PC-9 (cell line): ENCODE results near the gene FAT1. TPM values are rescaled to one million over a fixed set of nuclear protein-coding genes. Genes with fewer than 3 reads are reported as not detected.

Experiments used
- BruUV-seq: library from RNA; stranded (reverse); fragments of 400-500 nt; replicated peaks from 2 replicates; lab custom pipeline; 2021; lab: Mats Ljungman, UMichigan
- CTCF ChIA-PET: fragments of 300-600 bp; sonication (Branson Sonifier 250); formaldehyde crosslinking; loops from one replicate; lab custom pipeline; 2022; ENCODE audit warnings: antibody characterized with exemption; lab: Charles Lee
- POLR2A ChIA-PET: fragments of 300-600 bp; sonication (Branson Sonifier 250); formaldehyde crosslinking; loops from one replicate; lab custom pipeline; 2022; ENCODE audit warnings: antibody characterized with exemption; ENCODE audit not compliant: unreplicated experiment; lab: Charles Lee
- DNase-seq, 2 experiments: peaks; one replicate each; pipeline versions ENCODE4 v3.0.0 to v3.0.0-alpha.2; 2015 to 2022; ENCODE audit warnings: mixed read lengths in 1 of 2
- H2AFZ ChIP-seq: fragments of 200-600 bp; sonication (generic); 2 replicates; pipeline ENCODE4 v1.8.1; 2017; ENCODE audit warnings: antibody characterized with exemption
- H3F3A ChIP-seq: fragments of 200-600 bp; sonication (generic); 2 replicates; pipeline ENCODE4 v1.8.1; 2017; ENCODE audit warnings: antibody characterized with exemption, mild to moderate bottlenecking, low read depth; ENCODE audit not compliant: insufficient read depth
- H3K27ac ChIP-seq: fragments of 200-600 bp; sonication (generic); 2 replicates; pipeline ENCODE4 v1.6.1; 2016; ENCODE audit warnings: mixed run types
- H3K27me3 ChIP-seq: fragments of 200-600 bp; sonication (generic); 2 replicates; pipeline ENCODE4 v1.6.1; 2016; ENCODE audit warnings: low read depth, mixed run types; ENCODE audit not compliant: insufficient read depth
- H3K36me3 ChIP-seq: fragments of 200-600 bp; sonication (generic); 2 replicates; pipeline ENCODE4 v1.6.1; 2016; ENCODE audit warnings: low read depth, mixed run types
- H3K4me1 ChIP-seq: fragments of 200-600 bp; sonication (generic); replicated peaks from 2 replicates; pipeline ENCODE4 v1.6.1; 2016; ENCODE audit warnings: mixed run types; ENCODE audit not compliant: insufficient read depth
- H3K4me2 ChIP-seq: fragments of 200-600 bp; sonication (generic); 2 replicates; pipeline ENCODE4 v1.6.1; 2017; ENCODE audit warnings: mixed run types
- H3K4me3 ChIP-seq: fragments of 200-600 bp; sonication (generic); 2 replicates; pipeline ENCODE4 v1.6.1; 2016; ENCODE audit warnings: mixed run types
- H3K79me2 ChIP-seq: fragments of 200-600 bp; sonication (generic); 2 replicates; pipeline ENCODE4 v1.6.1; 2017; ENCODE audit warnings: low read depth, mixed run types
- H3K9me2 ChIP-seq: fragments of 200-600 bp; sonication (generic); 2 replicates; pipeline ENCODE4 v1.8.1; 2017; ENCODE audit warnings: mild to moderate bottlenecking; ENCODE audit not compliant: insufficient read depth
- H3K9me3 ChIP-seq: fragments of 200-600 bp; sonication (generic); 2 replicates; pipeline ENCODE4 v1.8.1; 2016; ENCODE audit warnings: low read depth; ENCODE audit not compliant: insufficient read depth
- H4K20me1 ChIP-seq: fragments of 200-600 bp; sonication (generic); 2 replicates; pipeline ENCODE4 v1.8.1; 2017; ENCODE audit not compliant: insufficient read depth
- CTCF ChIP-seq: fragments of 200-600 bp; sonication (generic); conservative IDR thresholded peaks from 2 replicates; pipeline ENCODE4 v1.6.1; 2017; ENCODE audit warnings: mixed run types, antibody characterized with exemption, mild to moderate bottlenecking, moderate library complexity
- EZH2 ChIP-seq: fragments of 200-600 bp; sonication (generic); IDR thresholded peaks from 2 replicates; pipeline ENCODE4 v1.8.0; 2017; ENCODE audit warnings: antibody characterized with exemption, low read depth
- intact Hi-C: fragments of 100-400 bp; cut with micrococcal nuclease; formaldehyde crosslinking; loops from one replicate; pipeline ENCODE4 v1.10.0; 2022; ENCODE audit not compliant: unreplicated experiment
- total RNA-seq: library from RNA; stranded (reverse); gene quantifications from 2 replicates; pipeline ENCODE4 v1.2.3, GENCODE V29; 2021

FAT1 gene
- total RNA-seq, 1 experiment from 2014 or later, result 73.2 TPM

- no peak overlapping the region for H3K4me3 ChIP-seq
- POLR2A ChIA-PET, result no interaction called here
- DNase-seq, result no peak
- no peak overlapping the region for H2AFZ ChIP-seq
- no peak overlapping the region for H3K27ac ChIP-seq
- no peaks in the 10 kb centered on the region for H3K27me3 ChIP-seq
- H3K9me3 ChIP-seq, result no peaks in the 10 kb centered on the region
- no peak for TF ChIP-seq CTCF
- no peak for TF ChIP-seq EZH2
- no peaks in the 10 kb centered on the region; the same call in 1 of the 2 replicates for H3K9me2 ChIP-seq
- CTCF ChIA-PET, result no interaction called here
- no peaks in the 10 kb centered on the region for H4K20me1 ChIP-seq
- BruUV-seq, result no TSS peak
- no peaks in the 10 kb centered on the region for H3F3A ChIP-seq
- no peaks in the 10 kb centered on the region for H3K4me1 ChIP-seq
- intact Hi-C loops, result no loop called here
- H3K36me3 ChIP-seq, result no peaks in the 10 kb centered on the region
- H3K79me2 ChIP-seq, result peaks cover 26% of the 10 kb centered on the region; the same call in 1 of the 2 replicates
- H3K4me2 ChIP-seq, result no peak overlapping the region
Measured at GRCh38 chr4:186712690-186713089, 11.0 kb downstream of the FAT1 start.

- POLR2A ChIA-PET, result no interaction called here
- no peak for TF ChIP-seq CTCF
- no peak for TF ChIP-seq EZH2
- intact Hi-C loops, result no loop called here
- no peak overlapping the region for H2AFZ ChIP-seq
- H3K27ac ChIP-seq, result no peak overlapping the region
- H3K4me3 ChIP-seq, result no peak overlapping the region
- H4K20me1 ChIP-seq, result no peaks in the 10 kb centered on the region
- H3F3A ChIP-seq, result no peaks in the 10 kb centered on the region
- CTCF ChIA-PET, result no interaction called here
- no peaks in the 10 kb centered on the region for H3K9me2 ChIP-seq
- no peak for DNase-seq
- no peaks in the 10 kb centered on the region for H3K4me1 ChIP-seq
- H3K79me2 ChIP-seq, result peaks cover 15% of the 10 kb centered on the region; the same call in 1 of the 2 replicates
- no peaks in the 10 kb centered on the region for H3K9me3 ChIP-seq
- no peak overlapping the region for H3K4me2 ChIP-seq
- no peaks in the 10 kb centered on the region for H3K36me3 ChIP-seq
- BruUV-seq, result no TSS peak
- H3K27me3 ChIP-seq, result no peaks in the 10 kb centered on the region
Measured at GRCh38 chr4:186710521-186711119, 13.0 kb downstream of the FAT1 start.

GRCh38 chr4:186709517-186709916 is 14.1 kb downstream of the FAT1 start:
- CTCF ChIA-PET, result no interaction called here
- H3K36me3 ChIP-seq, result no peaks in the 10 kb centered on the region

More at GRCh38 chr4:186709517-186709916, 14.1 kb downstream of the FAT1 start:
- H3K4me1 ChIP-seq, result no peaks in the 10 kb centered on the region
- peaks cover 13% of the 10 kb centered on the region; the same call in 1 of the 2 replicates for H3K79me2 ChIP-seq
- H3K27ac ChIP-seq, result no peak overlapping the region
- no peaks in the 10 kb centered on the region for H3K27me3 ChIP-seq
- DNase-seq, result no peak
- no TSS peak for BruUV-seq
- no peaks in the 10 kb centered on the region for H3K9me2 ChIP-seq
- no peak overlapping the region for H2AFZ ChIP-seq
- no peak overlapping the region for H3K4me2 ChIP-seq
- H3F3A ChIP-seq, result no peaks in the 10 kb centered on the region
- POLR2A ChIA-PET, result interaction anchor here (0.6 kb wide), 1 partner anchor 47 kb away, joined by 4 read pairs; no protein-coding TSS in a partner anchor
- H3K4me3 ChIP-seq, result no peak overlapping the region
- H4K20me1 ChIP-seq, result no peaks in the 10 kb centered on the region
- no peaks in the 10 kb centered on the region for H3K9me3 ChIP-seq
- intact Hi-C loops, result no loop called here
- TF ChIP-seq CTCF, result no peak
- no peak for TF ChIP-seq EZH2
